NCI-H1694 treated with DMSO at 0.1 percent for 48 hours (cell line): ENCODE data around the gene L3MBTL3.
"Not testable (repeated sequence)": the region's sequence is repeated elsewhere in the genome, so short reads cannot be mapped to it uniquely, and the experiment has no call there.

Experiments used
- DNase-seq: peaks from one replicate; lab custom pipeline; 2025; lab: John Stamatoyannopoulos, UW

L3MBTL3 gene

GRCh38 chr6:130138909-130139242, 120.5 kb downstream of the L3MBTL3 start:
- no peak for DNase-seq

GRCh38 chr6:130140084-130140483, 121.7 kb downstream of the L3MBTL3 start:
- no peak for DNase-seq

- no peak for DNase-seq
Observed at GRCh38 chr6:130143709-130144108, 125.3 kb downstream of the L3MBTL3 start.

GRCh38 chr6:130147111-130147510, 128.7 kb downstream of the L3MBTL3 start:
- no peak for DNase-seq

GRCh38 chr6:130148181-130148580, 129.8 kb downstream of the L3MBTL3 start:
- DNase-seq, result no peak

- DNase-seq, result not testable (repeated sequence)
Observed at GRCh38 chr6:130149016-130149415, 130.6 kb downstream of the L3MBTL3 start.

GRCh38 chr6:130150906-130151305, 132.5 kb downstream of the L3MBTL3 start:
- no peak for DNase-seq

GRCh38 chr6:130152908-130153510, 134.6 kb downstream of the L3MBTL3 start:
- no peak for DNase-seq

- DNase-seq, result no peak
Observed at GRCh38 chr6:130156908-130157307, 138.5 kb downstream of the L3MBTL3 start.

GRCh38 chr6:130158056-130158455, 139.7 kb downstream of the L3MBTL3 start:
- no peak for DNase-seq

- no peak for DNase-seq
Observed at GRCh38 chr6:130158548-130158947, 140.2 kb downstream of the L3MBTL3 start.

GRCh38 chr6:130159956-130160355, 141.6 kb downstream of the L3MBTL3 start:
- DNase-seq, result no peak

- DNase-seq, result no peak
Observed at GRCh38 chr6:130161683-130162404, 143.5 kb downstream of the L3MBTL3 start.

GRCh38 chr6:130162421-130162820, 144.0 kb downstream of the L3MBTL3 start:
- DNase-seq, result no peak

GRCh38 chr6:130163266-130163665, 144.9 kb downstream of the L3MBTL3 start:
- no peak for DNase-seq

- DNase-seq, result no peak
Observed at GRCh38 chr6:130164251-130164650, 145.9 kb downstream of the L3MBTL3 start.

GRCh38 chr6:130167655-130168054, 149.3 kb downstream of the L3MBTL3 start:
- DNase-seq, result no peak

- DNase-seq, result not testable (repeated sequence)
Observed at GRCh38 chr6:130170160-130170559, 151.8 kb downstream of the L3MBTL3 start.

- not testable (repeated sequence) for DNase-seq
Observed at GRCh38 chr6:130173377-130174004, 155.1 kb downstream of the L3MBTL3 start.

- no peak for DNase-seq
Observed at GRCh38 chr6:130176378-130176777, 158.0 kb downstream of the L3MBTL3 start.

GRCh38 chr6:130178692-130179091, 160.3 kb downstream of the L3MBTL3 start:
- no peak for DNase-seq

GRCh38 chr6:130182466-130182865, 164.1 kb downstream of the L3MBTL3 start:
- no peak for DNase-seq
